CD14-positive monocyte (primary cell): ENCODE data around the gene KAT6B. TPM values are rescaled to one million over a fixed set of nuclear protein-coding genes. Genes with fewer than 3 reads are reported as not detected.

Experiments
- DNase-seq, 3 donors: peaks; one replicate each; pipeline ENCODE4 v3.0.0-alpha.2; 2011 to 2022
- H2AFZ ChIP-seq: 2 replicates; pipeline ENCODE4 v1.6.0; 2012; ENCODE audit warnings: mild to moderate bottlenecking, low read depth, low read length, inconsistent platforms; ENCODE audit not compliant: insufficient read depth, poor library complexity, severe bottlenecking
- H3K27ac ChIP-seq, 2 donors: 1 replicate in 1 of 2; 2 replicates in 1 of 2; pipeline ENCODE4 v1.5.1; 2012 to 2013; ENCODE audit warnings: low read length in 2 of 2, control low read depth in 1 of 2, inconsistent platforms in 1 of 2, low read depth in 1 of 2, mild to moderate bottlenecking in 1 of 2
- H3K27me3 ChIP-seq, 2 donors: one replicate each; pipeline versions ENCODE4 v1.6.0 to v1.6.1; 2011 to 2013; ENCODE audit warnings: low read length in 2 of 2; ENCODE audit not compliant: control insufficient read depth in 2 of 2, insufficient read depth in 2 of 2
- H3K36me3 ChIP-seq, 2 donors: replicated peaks in 1 of 2; 1 replicate in 1 of 2; 2 replicates in 1 of 2; pipeline versions ENCODE4 v1.5.1 to v1.6.1; 2012 to 2013; ENCODE audit warnings: low read length in 2 of 2, control low read depth in 1 of 2, inconsistent platforms in 1 of 2, mild to moderate bottlenecking in 1 of 2; ENCODE audit not compliant: insufficient read depth in 2 of 2, control insufficient read depth in 1 of 2
- H3K4me1 ChIP-seq, 2 donors: 1 replicate in 1 of 2; 2 replicates in 1 of 2; pipeline versions ENCODE4 v1.5.1 to v1.6.1; 2012 to 2013; ENCODE audit warnings: low read length in 2 of 2, control low read depth in 1 of 2, inconsistent platforms in 1 of 2, mild to moderate bottlenecking in 1 of 2, moderate library complexity in 1 of 2; ENCODE audit not compliant: insufficient read depth in 2 of 2, control insufficient read depth in 1 of 2
- H3K4me2 ChIP-seq: replicated peaks from 2 replicates; pipeline ENCODE3; 2012; ENCODE audit warnings: low read length, moderate library complexity, mild to moderate bottlenecking; ENCODE audit not compliant: poor library complexity, severe bottlenecking; ENCODE audit errors: extremely low read depth
- H3K4me3 ChIP-seq, 3 experiments: fragments of 200-600 bp in 1 of 3; sonication (generic) in 1 of 3; replicated peaks in 1 of 3; 1 replicate in 2 of 3; 2 replicates in 1 of 3; pipeline ENCODE4 v1.5.1; 2011 to 2013; ENCODE audit warnings: low read length in 3 of 3, mild to moderate bottlenecking in 3 of 3, control low read depth in 2 of 3, low read depth in 2 of 3, inconsistent platforms in 1 of 3, moderate library complexity in 1 of 3
- H3K79me2 ChIP-seq: 2 replicates; pipeline ENCODE4 v1.6.0; 2012; ENCODE audit warnings: mild to moderate bottlenecking, control low read depth, inconsistent platforms, low read length, moderate library complexity; ENCODE audit not compliant: insufficient read depth
- H3K9ac ChIP-seq: 2 replicates; pipeline ENCODE4 v1.6.0; 2017; ENCODE audit warnings: low read length, mild to moderate bottlenecking; ENCODE audit not compliant: insufficient read depth, poor library complexity, severe bottlenecking
- H3K9me3 ChIP-seq, 2 donors: replicated peaks in 1 of 2; 1 replicate in 1 of 2; 2 replicates in 1 of 2; pipeline versions ENCODE4 v1.5.1 to v1.6.1; 2012 to 2013; ENCODE audit warnings: low read length in 2 of 2, control low read depth in 1 of 2; ENCODE audit not compliant: control insufficient read depth in 1 of 2, insufficient read depth in 1 of 2
- H4K20me1 ChIP-seq: 2 replicates; pipeline ENCODE4 v1.6.0; 2012; ENCODE audit warnings: mild to moderate bottlenecking, low read length, control low read depth, moderate library complexity; ENCODE audit not compliant: insufficient read depth
- H3K27ac Mint-ChIP-seq, 7 donors: one replicate each; pipeline ENCODE4 v1.8.0; 2020; ENCODE audit warnings: mild to moderate bottlenecking in 7 of 7, mixed read lengths in 7 of 7, moderate library complexity in 6 of 7, inconsistent platforms in 2 of 7
- H3K27me3 Mint-ChIP-seq, 3 donors: one replicate each; pipeline ENCODE4 v1.8.0; 2021 to 2022; ENCODE audit warnings: low read depth in 3 of 3, mild to moderate bottlenecking in 3 of 3, mixed read lengths in 3 of 3, moderate library complexity in 3 of 3, inconsistent platforms in 1 of 3
- H3K36me3 Mint-ChIP-seq, 2 donors: one replicate each; pipeline ENCODE4 v1.8.0; 2020; ENCODE audit warnings: mixed read lengths in 2 of 2, inconsistent platforms in 1 of 2, mild to moderate bottlenecking in 1 of 2
- H3K4me1 Mint-ChIP-seq: one replicate; pipeline ENCODE4 v1.8.0; 2020; ENCODE audit warnings: mild to moderate bottlenecking, mixed read lengths
- H3K4me3 Mint-ChIP-seq, 2 donors: one replicate each; pipeline ENCODE4 v1.8.0; 2020; ENCODE audit warnings: mild to moderate bottlenecking in 2 of 2, mixed read lengths in 2 of 2, moderate library complexity in 1 of 2
- H3K9me3 Mint-ChIP-seq, 7 donors: one replicate each; pipeline ENCODE4 v1.8.0; 2020 to 2022; ENCODE audit warnings: mixed read lengths in 7 of 7, mild to moderate bottlenecking in 6 of 7, moderate library complexity in 6 of 7, inconsistent platforms in 2 of 7
- CTCF ChIP-seq: fragments of 200-600 bp; IDR thresholded peaks from one replicate; pipeline ENCODE4 v1.8.0; 2022; ENCODE audit warnings: antibody characterized with exemption, mild to moderate bottlenecking
- WGBS: methylation state at CpG from one replicate; pipeline ENCODE4 v1.1.5; 2013; ENCODE audit warnings: missing lambda C conversion rate; ENCODE audit not compliant: insufficient coverage; 5-methylcytosine and 5-hydroxymethylcytosine counted together
- intact Hi-C, 2 donors: fragments of 100-400 bp; cut with micrococcal nuclease; formaldehyde crosslinking; loops; one replicate each; pipeline versions ENCODE4 v1.15.0 to v1.15.1; 2023
- polyA plus RNA-seq, 3 donors: library from polyadenylated mRNA; depleted of rRNA in 1 of 3; unstranded in 2 of 3; stranded (reverse) in 1 of 3; fragments of 300-500 nt in 2 of 3; fragments of >200 nt in 1 of 3; fragmentation: Illumina TruSeq in 2 of 3; gene quantifications; 1 replicate in 2 of 3; 2 replicates in 1 of 3; pipeline ENCODE4 v1.2.3, GENCODE V29; 2012 to 2021

Gene KAT6B
- polyA plus RNA-seq, 3 donors: 3.3 to 6.4 (median 6.2) TPM

GRCh38 chr10:74856940-74857339 is 30.5 kb downstream of the KAT6B start:
- TF ChIP-seq CTCF: no peak
- H3K4me3 Mint-ChIP-seq: no peak overlapping the region
- Histone ChIP-seq H3K79me2 (peaks cover 63% of the 10 kb centered on the region), H4K20me1 (peaks cover 4% of the 10 kb centered on the region), H3K27ac (no peak overlapping the region), H3K9ac (no peak overlapping the region), H3K4me1 (peaks cover 5 to 6% of the 10 kb centered on the region in 2 donors), H3K27me3 (no peaks in the 10 kb centered on the region), H3K9me3 (no peaks in the 10 kb centered on the region), H3K4me2 (no peak overlapping the region), H2AFZ (no peak overlapping the region), H3K4me3 (no peak overlapping the region), H3K36me3 (no peaks in the 10 kb centered on the region)
- peak overlapping the region in 1 of 7 donors; percentile 57 for H3K27ac Mint-ChIP-seq
- H3K9me3 Mint-ChIP-seq: peaks cover 0 to 3% (median 2%) of the 10 kb centered on the region in 7 donors
- intact Hi-C loops: no loop called here
- H3K36me3 Mint-ChIP-seq: peaks cover 14 to 18% of the 10 kb centered on the region in 2 donors
- H3K4me1 Mint-ChIP-seq: peaks cover 17% of the 10 kb centered on the region
- no peak for DNase-seq
- no peaks in the 10 kb centered on the region for H3K27me3 Mint-ChIP-seq
- no CpG with 5 or more reads among the region's 3 CpGs for WGBS

GRCh38 chr10:74857586-74857985 is 31.2 kb downstream of the KAT6B start:
- no peak overlapping the region for H2AFZ ChIP-seq
- peaks cover 5 to 6% of the 10 kb centered on the region in 2 donors for H3K4me1 ChIP-seq
- no peaks in the 10 kb centered on the region for H3K9me3 ChIP-seq
- no peaks in the 10 kb centered on the region for H3K27me3 ChIP-seq
- peaks cover 0 to 3% (median 2%) of the 10 kb centered on the region in 7 donors for H3K9me3 Mint-ChIP-seq
- no peak overlapping the region for H3K4me3 Mint-ChIP-seq
- TF ChIP-seq CTCF: no peak
- peaks cover 4% of the 10 kb centered on the region for H4K20me1 ChIP-seq
- no peak overlapping the region for H3K4me3 ChIP-seq
- H3K36me3 Mint-ChIP-seq: peaks cover 13 to 14% of the 10 kb centered on the region in 2 donors
- intact Hi-C loops: no loop called here
- no peak overlapping the region for H3K27ac ChIP-seq
- H3K36me3 ChIP-seq: no peaks in the 10 kb centered on the region
- peaks cover 17% of the 10 kb centered on the region for H3K4me1 Mint-ChIP-seq
- no peaks in the 10 kb centered on the region for H3K27me3 Mint-ChIP-seq
- no peak overlapping the region for H3K9ac ChIP-seq
- no peak for DNase-seq
- no peak overlapping the region for H3K4me2 ChIP-seq
- WGBS: no CpG with 5 or more reads among the region's 1 CpG
- peak overlapping the region in 1 of 7 donors; percentile 35 for H3K27ac Mint-ChIP-seq
- H3K79me2 ChIP-seq: peaks cover 59% of the 10 kb centered on the region
